Activated gamma-delta T cell (primary cell): ENCODE data around the gene BTRC.

Source experiments
- DNase-seq: peaks from one replicate; lab custom pipeline; 2025; lab: John Stamatoyannopoulos, UW

BTRC gene

GRCh38 chr10:101444058-101444898, 90.3 kb downstream of the BTRC start:
- no peak for DNase-seq

- DNase-seq, result no peak
Observed at GRCh38 chr10:101446071-101446470, 92.1 kb downstream of the BTRC start.

- DNase-seq, result no peak
Observed at GRCh38 chr10:101446947-101447346, 93.0 kb downstream of the BTRC start.

GRCh38 chr10:101447477-101447876, 93.5 kb downstream of the BTRC start:
- no peak for DNase-seq

GRCh38 chr10:101450277-101451080, 96.5 kb downstream of the BTRC start:
- DNase-seq, result no peak

DNA sequence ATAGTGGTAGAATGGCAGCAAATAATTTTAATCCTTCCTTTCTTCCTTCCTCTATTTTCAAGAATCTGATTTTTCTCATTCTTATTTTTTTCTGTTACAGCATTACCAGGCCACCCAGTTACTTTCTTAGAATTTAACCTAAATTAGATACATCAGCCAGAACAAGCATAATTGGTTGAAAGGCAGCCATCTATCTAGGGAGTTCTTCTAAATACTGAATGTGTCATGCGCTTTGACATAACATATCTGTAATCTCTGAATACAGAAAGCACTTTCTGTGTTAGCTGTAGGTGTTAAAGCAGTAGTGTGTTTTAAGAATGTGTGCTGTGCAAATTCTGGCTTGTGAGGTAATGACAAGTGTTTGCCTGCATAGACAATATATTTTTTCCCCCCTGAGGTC, 97.3 kb downstream of the BTRC start:
- no peak for DNase-seq

DNA sequence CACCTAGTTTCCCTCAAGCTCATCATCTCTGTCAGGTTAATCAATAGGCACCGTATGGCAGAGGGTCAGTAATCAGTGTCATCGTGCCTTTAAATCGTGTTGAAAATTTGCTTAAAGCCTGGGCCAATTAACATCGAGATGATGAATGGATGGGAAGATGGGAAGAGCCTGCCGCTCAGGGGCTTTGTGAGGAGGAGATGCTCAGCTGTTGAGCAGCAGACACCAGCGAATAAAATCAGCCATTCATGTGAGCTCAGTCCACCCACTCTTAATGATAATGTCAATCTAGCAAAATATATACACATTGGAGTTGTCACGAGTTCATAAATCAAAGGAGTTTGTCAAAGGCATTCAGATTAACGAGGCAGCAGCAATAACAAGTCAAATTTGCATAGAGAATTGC, 97.7 kb downstream of the BTRC start:
- DNase-seq, result no peak

- no peak for DNase-seq
Observed at GRCh38 chr10:101452176-101452575, 98.2 kb downstream of the BTRC start.

- DNase-seq, result no peak
Observed at GRCh38 chr10:101452593-101452992, 98.6 kb downstream of the BTRC start.

GRCh38 chr10:101453318-101453717, 99.4 kb downstream of the BTRC start:
- no peak for DNase-seq

DNA sequence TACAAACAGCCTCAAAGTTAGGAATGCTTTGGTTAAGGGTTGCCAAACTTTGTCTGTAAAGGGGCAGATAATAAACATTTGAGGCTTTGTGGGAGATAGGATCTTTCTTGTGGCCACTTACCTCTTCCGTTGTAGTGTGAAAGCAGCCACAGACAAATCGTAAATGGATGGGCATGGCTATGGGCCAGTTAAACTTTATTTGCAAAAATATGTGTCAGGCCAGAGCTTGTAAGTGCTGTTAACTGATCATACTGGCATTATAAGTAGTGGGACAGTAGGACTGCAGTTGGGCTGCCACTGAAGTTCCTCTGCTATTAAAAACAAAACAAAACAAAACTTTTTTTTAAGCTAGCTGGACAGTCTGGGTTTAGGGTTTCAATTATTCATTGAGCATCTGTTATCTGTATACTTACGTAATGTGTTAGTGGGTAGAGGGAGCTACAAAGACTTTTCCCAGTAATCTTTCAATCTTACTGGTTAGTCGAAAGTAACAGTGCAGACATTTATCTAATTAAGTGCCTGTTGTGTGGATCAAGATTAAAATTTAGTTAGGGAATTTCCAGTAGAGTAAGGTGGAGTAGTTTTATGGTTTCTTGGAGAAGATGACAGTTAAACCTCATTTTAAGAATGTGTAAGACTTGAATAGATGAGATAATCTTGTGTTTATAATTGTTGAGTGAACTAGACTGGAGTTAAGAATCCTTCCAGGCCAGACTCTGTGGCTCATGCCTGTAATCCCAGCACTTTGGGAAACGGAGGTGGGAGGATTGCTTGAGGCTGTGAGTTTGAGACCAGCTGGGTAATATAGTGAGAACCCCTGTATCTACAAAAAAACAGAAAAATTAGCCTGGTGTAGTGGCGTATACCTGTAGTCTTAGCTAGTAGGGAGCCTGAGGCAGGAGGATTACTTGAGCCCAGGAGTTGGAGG, 100.1 kb downstream of the BTRC start:
- DNase-seq, result no peak

DNA sequence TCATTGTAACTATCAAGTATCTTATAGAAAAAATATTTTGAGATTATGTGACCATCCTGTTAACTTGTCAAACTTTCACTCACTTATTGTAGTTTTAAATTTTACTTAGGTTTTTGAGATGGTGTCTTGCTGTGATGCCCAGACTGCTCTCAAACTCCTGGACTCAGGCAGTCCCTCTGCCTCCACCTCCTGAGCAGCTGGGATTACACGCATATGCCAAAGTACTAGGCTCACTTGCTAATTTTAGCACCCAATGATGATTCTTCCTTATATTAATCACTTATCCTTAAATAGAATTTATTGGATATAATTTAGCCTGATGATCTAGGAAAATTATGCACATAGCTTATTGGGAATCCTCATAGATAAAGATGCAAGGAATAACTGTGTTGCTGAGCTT, 104.9 kb downstream of the BTRC start:
- no peak for DNase-seq

- no peak for DNase-seq
Observed at GRCh38 chr10:101464082-101464481, 110.1 kb downstream of the BTRC start.

DNA sequence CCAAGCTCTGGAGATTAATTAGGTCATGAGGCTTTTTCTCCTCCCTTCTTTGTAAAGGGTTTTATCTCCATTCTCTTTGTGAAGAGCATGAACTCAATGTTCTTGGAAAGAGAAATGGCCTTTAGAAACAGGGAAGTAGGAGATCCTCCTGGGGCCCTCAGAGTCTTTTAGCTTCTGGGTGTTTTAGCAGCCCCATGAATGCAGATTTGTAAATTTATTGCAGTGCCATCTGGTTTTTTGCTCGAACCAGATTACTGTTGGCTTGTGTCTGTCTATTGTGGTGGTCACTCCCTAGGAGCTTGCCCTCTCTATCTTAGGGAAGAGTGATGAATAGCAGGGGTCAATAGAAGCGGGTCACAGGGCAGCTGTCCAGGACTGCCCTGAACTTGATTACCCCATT, 110.6 kb downstream of the BTRC start:
- no peak for DNase-seq

- DNase-seq, result no peak
Observed at GRCh38 chr10:101466016-101466912, 112.3 kb downstream of the BTRC start.

DNA sequence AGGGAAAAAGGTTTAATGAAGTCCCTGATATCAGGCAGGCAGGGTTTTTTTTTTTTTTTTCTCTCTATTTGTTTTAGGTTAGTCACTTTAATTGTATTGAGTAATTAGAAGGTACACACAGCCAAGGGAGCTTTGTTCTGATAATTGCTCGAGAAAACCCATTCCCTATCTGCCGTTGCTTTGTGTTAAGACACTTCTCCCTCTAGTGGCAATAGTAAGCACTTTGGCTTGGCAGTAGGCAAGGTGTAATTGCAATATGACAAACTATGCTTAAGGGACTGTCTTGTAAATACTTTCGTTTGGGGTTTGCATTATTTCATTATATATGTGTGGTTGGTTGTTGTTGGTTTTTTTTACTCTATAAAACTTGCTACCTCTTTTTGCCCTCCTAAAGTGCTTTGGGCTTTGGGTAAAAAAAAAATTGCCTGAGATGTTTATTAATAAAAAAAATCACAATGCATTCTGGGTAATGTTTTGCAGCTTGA, 113.4 kb downstream of the BTRC start:
- DNase-seq, result no peak

DNA sequence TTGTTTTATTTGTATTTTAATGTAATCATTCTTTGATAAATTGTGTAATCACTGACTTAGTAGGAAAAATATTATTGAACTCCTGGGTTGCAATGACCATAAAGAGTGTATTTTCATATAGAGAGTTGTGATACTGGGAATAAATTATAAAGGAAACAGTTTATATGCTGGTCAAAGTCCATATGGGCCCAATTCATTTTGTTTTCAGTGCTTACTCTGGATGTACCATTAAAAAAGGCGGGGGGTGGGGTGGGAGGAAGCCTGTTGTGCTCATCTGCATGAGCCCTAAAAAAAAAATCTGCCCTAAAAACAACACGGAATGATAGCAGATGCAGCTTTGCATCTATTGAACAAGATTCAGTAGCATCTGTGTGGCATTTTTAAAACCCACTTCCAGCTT, 114.2 kb downstream of the BTRC start:
- no peak for DNase-seq

- no peak for DNase-seq
Observed at GRCh38 chr10:101476383-101476782, 122.4 kb downstream of the BTRC start.

DNA sequence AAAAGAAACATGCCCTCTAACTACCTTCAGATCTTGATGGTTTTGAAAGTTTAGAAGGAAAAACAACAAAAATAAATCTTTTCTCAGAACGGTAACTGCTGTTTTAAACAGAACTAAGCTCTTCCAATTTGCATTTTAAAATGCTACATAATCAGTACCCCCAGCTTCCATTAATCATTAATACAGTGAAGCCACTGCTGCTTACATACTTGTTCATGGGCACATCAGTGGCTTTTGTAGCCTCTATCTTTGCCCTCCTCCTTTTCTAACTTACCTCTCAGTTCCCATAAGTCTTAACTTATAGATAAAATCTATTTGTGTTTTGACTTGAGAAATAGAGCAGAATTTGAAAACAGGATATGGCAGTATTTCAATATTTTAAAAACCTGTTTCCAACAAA, 125.0 kb downstream of the BTRC start:
- no peak for DNase-seq

DNA sequence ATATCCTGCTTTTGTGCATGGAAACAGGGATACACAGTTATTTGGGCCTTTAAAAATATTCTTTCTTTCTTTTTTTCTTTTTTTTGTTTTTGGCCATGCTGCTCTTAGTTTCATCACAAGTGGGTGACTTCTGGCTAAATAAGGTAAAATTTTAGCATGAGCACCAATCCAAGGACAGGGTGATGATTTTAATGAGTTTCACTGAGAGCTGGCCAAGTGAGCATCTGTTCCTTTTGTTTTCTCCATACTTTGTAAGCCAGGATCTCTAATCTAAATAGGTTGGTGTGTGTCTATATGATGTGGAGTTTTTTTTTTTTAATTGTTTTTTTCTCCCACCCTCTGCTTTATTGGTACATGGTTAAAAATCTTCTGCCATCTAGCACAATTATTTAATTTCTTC, 127.3 kb downstream of the BTRC start:
- no peak for DNase-seq

GRCh38 chr10:101482568-101482967, 128.6 kb downstream of the BTRC start:
- no peak for DNase-seq
